Measurements from ENCODE around the gene CDK3.
A peak's percentile ranks its signal among the peaks of the same experiment; 100 is the strongest.

The CDK3 gene

GRCh38 chr17:75994802-75995370 is 5.8 kb upstream of the CDK3 start:
- DNase-seq, result no peak

DNA sequence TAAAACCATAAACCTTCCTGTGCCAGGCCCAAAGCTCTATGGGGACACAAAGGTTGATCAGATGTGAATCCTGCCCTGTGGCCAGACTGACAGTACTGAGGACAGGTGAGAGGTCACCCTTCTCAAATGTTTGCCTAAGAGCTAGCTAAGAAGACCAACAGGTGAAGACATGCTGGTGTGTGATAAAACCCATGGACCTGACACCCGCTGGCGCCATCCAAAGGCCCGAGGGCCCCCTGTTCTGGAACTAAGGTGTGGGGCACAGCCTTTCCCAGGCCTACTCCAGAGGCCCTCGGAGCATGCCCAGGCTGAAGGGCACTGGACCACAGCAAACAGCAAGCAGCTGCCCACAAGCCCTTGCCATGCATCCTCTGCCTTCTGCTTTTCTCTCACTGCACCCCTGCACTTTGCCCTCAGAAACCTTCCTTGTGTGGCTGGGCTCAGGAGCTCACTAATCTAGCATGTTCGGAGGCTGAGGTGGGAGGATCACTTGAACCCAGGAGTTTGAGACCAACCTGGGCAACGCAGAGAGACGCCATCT is 5.2 kb upstream of the CDK3 start:
- DNase-seq, result no peak

- peak; percentile 38 to 51 for DNase-seq
Measured at GRCh38 chr17:75996665-75997590, 3.7 kb upstream of the CDK3 start.

DNA sequence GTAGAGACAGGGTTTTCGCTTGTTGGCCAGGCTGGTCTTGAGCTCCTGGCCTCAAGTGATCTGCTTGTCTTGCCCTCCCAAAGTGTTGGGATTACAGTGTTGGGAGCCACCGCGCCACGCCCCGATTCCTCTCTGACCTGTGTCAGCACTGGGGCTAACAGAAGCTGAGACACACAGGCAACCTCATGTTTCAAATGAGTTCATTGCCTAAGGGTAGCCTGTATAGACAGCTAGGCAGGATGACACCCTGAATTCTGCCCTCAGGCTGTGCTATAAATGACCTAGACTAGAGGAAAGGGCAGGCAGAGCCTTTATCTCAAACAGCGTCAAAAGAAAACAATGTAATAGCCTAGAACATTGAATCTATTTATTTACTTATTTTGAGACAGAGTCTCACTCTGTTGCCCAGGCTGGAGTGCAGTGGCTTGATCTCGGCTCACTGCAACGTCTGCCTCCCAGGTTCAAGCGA is 2.3 kb upstream of the CDK3 start:
- no peak for DNase-seq

- peak; percentile 41 to 57 for DNase-seq
Measured at GRCh38 chr17:76000016-76000754, 470 bp upstream of the CDK3 start.

GRCh38 chr17:76002100-76002499 is 1.4 kb downstream of the CDK3 start:
- DNase-seq, result no peak

GRCh38 chr17:76003915-76004314 is 3.3 kb downstream of the CDK3 start:
- DNase-seq, result no peak

DNA sequence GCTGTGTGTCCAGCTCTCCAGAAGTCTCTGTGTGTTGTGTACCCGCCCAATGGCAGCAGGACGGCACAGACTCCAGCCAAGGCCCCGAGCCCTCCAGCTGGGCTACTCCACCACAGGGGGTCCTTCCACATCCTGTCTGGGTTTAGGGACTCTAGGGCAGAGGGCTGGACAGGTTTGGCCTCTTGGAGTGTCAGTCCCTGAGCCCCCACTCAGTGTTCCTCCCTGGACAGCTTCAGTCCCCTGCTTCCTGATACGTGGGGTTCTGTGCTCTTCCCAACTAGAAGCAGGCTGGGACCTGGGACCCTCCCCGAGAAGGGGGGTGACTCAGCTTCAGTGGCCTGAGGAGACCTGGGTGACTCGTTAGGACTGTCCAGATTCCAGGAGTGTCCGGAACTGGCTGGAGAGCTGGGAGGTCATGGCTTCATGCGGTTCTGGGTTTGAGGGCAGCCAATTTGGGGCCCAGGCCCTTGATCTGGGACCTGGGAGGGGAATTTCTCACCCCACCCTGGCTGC is 4.2 kb downstream of the CDK3 start:
- DNase-seq, result no peak

- DNase-seq, result peak; percentile 68 to 79
Measured at GRCh38 chr17:76005263-76006149, 4.9 kb downstream of the CDK3 start.

GRCh38 chr17:76007131-76007849 is 6.6 kb downstream of the CDK3 start:
- no peak for DNase-seq

GRCh38 chr17:76007850-76008165 is 7.2 kb downstream of the CDK3 start:
- DNase-seq, result no peak

- no peak for DNase-seq
Measured at GRCh38 chr17:76008208-76008607, 7.6 kb downstream of the CDK3 start.

DNA sequence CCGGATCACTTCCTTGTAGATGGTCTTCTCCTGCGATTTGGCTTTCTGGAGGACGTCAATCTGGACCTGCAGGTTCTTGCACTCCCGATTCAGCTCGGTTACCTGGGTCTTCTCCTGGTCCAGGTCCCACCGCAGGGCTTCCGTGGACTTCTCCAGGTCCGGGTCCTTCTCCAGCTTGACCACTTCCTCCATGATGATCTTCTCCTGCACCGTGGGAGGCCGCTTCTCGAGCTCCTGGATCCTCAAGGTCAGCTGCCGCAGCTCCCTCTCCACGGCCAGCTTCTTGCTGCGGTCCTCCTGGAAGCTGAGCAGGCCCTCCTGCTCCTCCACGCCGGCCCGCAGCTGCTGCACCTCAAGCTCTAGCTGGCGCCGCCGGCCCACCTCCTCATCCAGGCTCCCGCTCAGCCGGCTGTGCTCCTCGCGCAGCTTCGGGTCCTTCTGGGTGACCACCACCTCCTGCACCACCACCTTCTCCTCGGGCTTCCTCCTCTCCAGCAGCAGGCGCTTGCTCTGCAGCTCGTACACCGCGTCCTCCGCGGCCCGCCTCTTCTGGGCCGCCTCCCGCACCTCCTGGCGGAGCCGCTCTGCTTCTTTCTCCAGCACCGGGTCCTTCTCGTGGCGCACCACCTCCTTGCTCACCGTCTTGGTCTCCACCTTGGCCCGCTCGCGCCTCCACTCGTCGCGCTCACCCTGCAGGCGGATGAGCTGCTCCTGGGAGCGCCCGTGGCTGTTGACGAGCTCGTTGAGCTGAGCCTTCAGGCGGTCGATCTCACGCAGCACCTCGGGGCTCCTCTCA is 8.2 kb downstream of the CDK3 start:
- no peak for DNase-seq

DNA sequence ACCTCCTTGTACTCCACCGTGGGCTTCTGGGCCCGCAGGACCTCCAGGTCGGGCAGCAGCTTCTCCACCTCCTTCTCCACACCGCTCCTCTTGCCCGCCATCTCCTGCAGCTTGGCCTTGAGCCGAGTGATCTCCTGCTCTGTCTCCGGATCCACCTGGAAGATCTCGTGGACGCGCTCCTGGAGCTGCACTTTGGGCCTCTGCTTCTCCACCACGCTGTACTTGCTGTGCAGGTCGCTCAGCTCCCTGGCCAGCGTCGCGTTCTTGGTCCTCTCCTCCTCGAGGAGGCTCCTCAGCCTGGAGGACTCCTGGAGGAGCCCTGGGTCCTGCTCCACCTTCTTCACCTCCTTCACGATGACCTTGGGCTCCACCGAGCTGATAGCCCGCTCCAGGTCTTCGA is 8.8 kb downstream of the CDK3 start:
- no peak for DNase-seq

GRCh38 chr17:76009969-76010661 is 9.5 kb downstream of the CDK3 start:
- DNase-seq, result no peak

DNA sequence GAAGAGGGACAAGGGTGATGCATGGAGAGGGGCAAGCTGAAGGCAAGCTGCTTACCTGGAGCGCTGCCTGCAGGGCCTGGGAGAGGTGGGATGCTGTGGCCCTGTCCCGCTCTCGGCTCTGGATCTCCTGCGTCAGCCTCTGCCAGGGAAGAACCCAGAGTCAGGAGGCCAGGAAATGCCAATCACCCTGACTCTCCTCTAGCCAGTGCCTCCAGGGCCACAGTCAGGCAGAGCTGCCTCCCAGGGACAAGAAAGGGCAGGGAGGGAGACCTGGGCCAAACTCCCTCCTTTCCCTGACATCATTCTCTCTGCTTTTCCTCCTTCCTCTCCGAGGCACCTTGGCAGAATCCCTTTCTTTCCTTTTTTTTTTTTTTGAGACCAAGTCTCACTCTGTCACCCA is 11.3 kb downstream of the CDK3 start:
- no peak for DNase-seq

DNA sequence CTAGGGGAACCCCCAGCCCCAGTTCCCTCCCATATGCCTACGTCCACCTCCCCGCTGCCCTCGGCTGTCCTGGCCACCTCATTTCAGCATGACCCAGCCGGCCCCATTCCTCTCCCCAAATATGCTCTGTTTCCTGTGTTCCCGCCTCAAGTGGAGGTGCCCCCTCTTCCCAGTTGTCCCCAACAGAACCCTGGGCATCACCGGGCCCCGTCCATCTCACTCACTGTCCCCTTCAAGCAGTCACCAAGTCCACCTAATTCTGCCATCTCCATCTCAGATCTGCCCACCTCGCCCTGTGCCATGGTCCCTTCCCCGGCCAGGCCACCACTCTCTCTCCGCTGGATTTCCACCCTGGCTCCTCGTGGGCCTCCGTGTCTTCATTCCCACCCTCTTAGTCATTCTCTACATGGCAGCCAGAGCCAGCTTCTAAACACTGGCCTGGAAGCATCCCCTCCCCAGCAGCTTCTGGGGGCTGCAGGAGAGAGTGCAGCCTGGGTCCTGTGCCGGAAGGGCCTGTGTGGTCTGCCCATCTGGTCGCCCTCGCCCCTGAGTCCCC is 12.8 kb downstream of the CDK3 start:
- no peak for DNase-seq

GRCh38 chr17:76014100-76014924 is 13.7 kb downstream of the CDK3 start:
- peak; percentile 79 to 80 for DNase-seq

GRCh38 chr17:76014925-76015261 is 14.2 kb downstream of the CDK3 start:
- no peak for DNase-seq

Measured in CD4-positive, alpha-beta T cell treated with Interleukin-1 beta for 1 hour (primary cell).